Upper lobe of right lung (tissue), 1 donor: Measurements from ENCODE around the gene RASA2. TPM values are rescaled to one million over a fixed set of nuclear protein-coding genes. Genes with fewer than 3 reads are reported as not detected.

Experiments
- ATAC-seq: fragments of 200-7000 bp; cut with Tn5 transposase; one replicate; pipeline ENCODE4 v1.9.1; 2020; ENCODE audit warnings: mild to moderate bottlenecking, moderate library complexity
- DNase-seq: peaks from one replicate; pipeline ENCODE4 v3.0.0-alpha.2; 2020
- H3K27ac ChIP-seq: fragments of 200-600 bp; one replicate; pipeline ENCODE4 v1.8.0; 2022
- H3K27me3 ChIP-seq: fragments of 200-600 bp; one replicate; pipeline ENCODE4 v1.8.0; 2022; ENCODE audit warnings: mild to moderate bottlenecking
- H3K36me3 ChIP-seq: fragments of 200-600 bp; one replicate; pipeline ENCODE4 v1.8.0; 2022
- H3K4me1 ChIP-seq: fragments of 200-600 bp; one replicate; pipeline ENCODE4 v1.8.0; 2022
- H3K4me3 ChIP-seq: fragments of 200-600 bp; one replicate; pipeline ENCODE4 v1.8.0; 2022; ENCODE audit warnings: mild to moderate bottlenecking
- H3K9me3 ChIP-seq: fragments of 200-600 bp; one replicate; pipeline ENCODE4 v1.8.0; 2022
- intact Hi-C: fragments of 100-400 bp; cut with DNase I; formaldehyde crosslinking; loops from one replicate; pipeline ENCODE4 v1.11.0; 2022
- total RNA-seq: library from RNA; stranded (reverse); fragmentation: NEBNext Ultra II Directional; extraction: Animal tissue kit (Norgen Biotek cat#: 25700); gene quantifications from one replicate; pipeline ENCODE4 v1.2.1, GENCODE V29; 2021
- TF ChIP-seq, protein P1 (sequence below): fragments of 200-600 bp; IDR thresholded peaks from one replicate; pipeline ENCODE4 v1.8.0; 2022; ENCODE audit warnings: antibody characterized with exemption
- donor health status: DM: no; HTN: yes; CAD: no; lungs with severe emphysema.

The RASA2 gene
- total RNA-seq, 1 donor from 2014 or later = 30.3 TPM

DNA sequence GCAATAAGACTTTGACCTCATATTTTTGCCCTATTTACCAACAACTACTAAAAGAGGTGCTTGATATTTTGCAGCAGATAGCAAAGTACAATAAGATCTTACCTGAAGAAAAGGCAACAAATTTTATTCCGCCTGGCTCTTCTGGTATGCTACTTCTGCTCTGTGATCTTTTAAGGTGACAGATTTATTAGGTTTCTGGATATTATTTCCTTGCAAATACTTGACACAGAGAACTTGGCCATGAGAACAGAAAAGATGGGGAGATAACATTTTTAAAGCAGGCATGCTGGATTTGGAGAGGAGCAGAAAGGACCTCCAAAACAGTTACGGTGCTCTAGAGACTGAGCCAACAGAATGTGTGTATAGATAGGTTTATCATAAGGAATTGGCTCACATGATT is 164.6 kb downstream of the RASA2 start:
- DNase-seq = no peak
- H3K4me1 ChIP-seq = no peaks in the 10 kb centered on the region
- no peak for ATAC-seq
- H3K27ac ChIP-seq = no peak overlapping the region
- no peaks in the 10 kb centered on the region for H3K9me3 ChIP-seq
- no peak overlapping the region for H3K4me3 ChIP-seq
- intact Hi-C loops = no loop called here
- no peaks in the 10 kb centered on the region for H3K36me3 ChIP-seq
- TF ChIP-seq, protein P1, sequence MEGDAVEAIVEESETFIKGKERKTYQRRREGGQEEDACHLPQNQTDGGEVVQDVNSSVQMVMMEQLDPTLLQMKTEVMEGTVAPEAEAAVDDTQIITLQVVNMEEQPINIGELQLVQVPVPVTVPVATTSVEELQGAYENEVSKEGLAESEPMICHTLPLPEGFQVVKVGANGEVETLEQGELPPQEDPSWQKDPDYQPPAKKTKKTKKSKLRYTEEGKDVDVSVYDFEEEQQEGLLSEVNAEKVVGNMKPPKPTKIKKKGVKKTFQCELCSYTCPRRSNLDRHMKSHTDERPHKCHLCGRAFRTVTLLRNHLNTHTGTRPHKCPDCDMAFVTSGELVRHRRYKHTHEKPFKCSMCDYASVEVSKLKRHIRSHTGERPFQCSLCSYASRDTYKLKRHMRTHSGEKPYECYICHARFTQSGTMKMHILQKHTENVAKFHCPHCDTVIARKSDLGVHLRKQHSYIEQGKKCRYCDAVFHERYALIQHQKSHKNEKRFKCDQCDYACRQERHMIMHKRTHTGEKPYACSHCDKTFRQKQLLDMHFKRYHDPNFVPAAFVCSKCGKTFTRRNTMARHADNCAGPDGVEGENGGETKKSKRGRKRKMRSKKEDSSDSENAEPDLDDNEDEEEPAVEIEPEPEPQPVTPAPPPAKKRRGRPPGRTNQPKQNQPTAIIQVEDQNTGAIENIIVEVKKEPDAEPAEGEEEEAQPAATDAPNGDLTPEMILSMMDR = no peak
- H3K27me3 ChIP-seq = no peaks in the 10 kb centered on the region

DNA sequence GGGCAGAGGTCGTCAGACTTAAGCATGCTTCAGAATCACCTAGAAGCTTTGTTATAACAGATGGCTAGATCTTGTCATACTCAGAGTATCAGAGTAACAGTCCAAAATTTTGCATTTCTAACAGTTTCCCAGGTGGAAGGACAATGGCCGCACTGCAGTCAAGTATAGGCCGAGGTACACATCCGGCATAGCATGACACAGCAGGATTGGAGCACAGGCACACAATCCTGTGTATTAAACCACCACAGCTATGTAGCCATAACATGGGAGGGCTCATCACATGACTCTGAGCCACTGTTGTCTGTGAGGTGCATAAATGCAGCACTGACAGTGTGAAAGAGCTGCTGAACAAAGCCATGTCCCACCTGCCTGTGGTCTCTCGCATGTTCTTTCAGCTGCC is 165.5 kb downstream of the RASA2 start:
- Histone ChIP-seq H3K4me1 (no peaks in the 10 kb centered on the region), H3K27me3 (no peaks in the 10 kb centered on the region), H3K27ac (no peak overlapping the region), H3K4me3 (no peak overlapping the region), H3K36me3 (no peaks in the 10 kb centered on the region), H3K9me3 (no peaks in the 10 kb centered on the region)
- no peak for DNase-seq
- TF ChIP-seq, protein P1 = no peak
- ATAC-seq = no peak
- intact Hi-C loops = no loop called here

DNA sequence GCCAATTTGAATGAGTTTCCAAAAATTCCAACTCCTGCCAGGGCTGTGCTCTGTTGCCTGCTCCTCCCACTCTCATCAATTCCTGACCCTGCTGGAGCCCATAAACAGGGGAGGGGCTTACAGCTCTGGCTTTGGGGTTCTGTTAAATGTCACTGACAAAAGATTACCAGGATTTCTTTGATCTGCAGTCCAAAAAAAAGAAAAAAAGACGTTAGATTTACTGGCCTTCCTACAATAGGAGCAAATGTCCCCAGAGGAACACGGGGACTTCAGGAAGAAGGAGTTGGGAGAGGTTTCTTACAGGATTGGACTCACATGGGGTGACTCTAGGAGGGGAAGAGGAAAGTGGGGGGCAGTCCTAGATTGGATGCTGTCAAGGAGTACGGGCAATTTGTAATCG is 167.0 kb downstream of the RASA2 start:
- Histone ChIP-seq H3K27me3 (no peaks in the 10 kb centered on the region), H3K27ac (no peak overlapping the region), H3K9me3 (no peaks in the 10 kb centered on the region), H3K4me1 (no peaks in the 10 kb centered on the region), H3K4me3 (no peak overlapping the region), H3K36me3 (no peaks in the 10 kb centered on the region)
- TF ChIP-seq, protein P1 = no peak
- ATAC-seq = no peak
- DNase-seq = no peak
- intact Hi-C loops = no loop called here

DNA sequence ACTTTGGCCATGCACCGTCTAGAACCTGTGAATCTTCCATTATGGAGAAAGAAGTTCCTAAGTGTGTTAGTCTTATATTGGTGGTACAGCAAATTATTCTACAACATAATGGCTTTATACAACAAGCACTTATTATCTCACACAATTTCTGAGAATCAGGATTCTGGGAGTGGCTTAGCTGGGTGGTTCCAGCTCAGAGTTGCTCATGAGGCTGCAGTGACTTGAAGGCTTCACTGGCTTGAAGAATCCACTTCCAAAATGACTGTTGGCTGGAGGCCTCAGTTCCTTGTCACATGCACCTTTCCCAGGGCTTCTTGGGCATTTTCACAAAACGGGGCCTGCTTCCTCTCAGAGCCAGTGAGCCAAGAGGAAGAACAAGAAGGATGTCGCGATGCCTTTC is 169.0 kb downstream of the RASA2 start:
- TF ChIP-seq, protein P1 = no peak
- DNase-seq (no peak), ATAC-seq (no peak)
- no peaks in the 10 kb centered on the region for H3K36me3 ChIP-seq
- H3K4me3 ChIP-seq = no peak overlapping the region
- peaks cover 9% of the 10 kb centered on the region for H3K4me1 ChIP-seq
- H3K27me3 ChIP-seq = no peaks in the 10 kb centered on the region
- H3K9me3 ChIP-seq = no peaks in the 10 kb centered on the region
- no peak overlapping the region for H3K27ac ChIP-seq
- intact Hi-C loops = no loop called here

DNA sequence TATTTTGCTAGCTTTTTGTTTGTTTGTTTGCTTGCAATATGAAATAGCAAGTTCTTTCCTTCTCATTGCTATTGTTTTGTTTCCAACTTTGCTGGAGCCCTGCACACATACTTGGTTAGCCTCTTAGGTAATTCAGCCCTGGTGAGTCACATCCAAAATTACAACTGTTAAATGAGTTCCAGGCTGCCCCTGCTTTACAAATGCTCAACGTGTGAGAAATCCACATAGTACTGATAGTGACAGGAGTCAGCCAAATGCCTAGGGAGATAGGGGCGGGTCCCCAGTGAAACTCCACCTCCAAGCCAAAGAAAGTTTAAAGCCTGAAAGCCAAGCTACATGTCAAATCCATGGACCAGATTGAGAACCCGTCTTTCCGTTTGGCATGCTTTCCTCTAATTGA is 169.9 kb downstream of the RASA2 start:
- no peaks in the 10 kb centered on the region for H3K9me3 ChIP-seq
- TF ChIP-seq, protein P1 = no peak

DNA sequence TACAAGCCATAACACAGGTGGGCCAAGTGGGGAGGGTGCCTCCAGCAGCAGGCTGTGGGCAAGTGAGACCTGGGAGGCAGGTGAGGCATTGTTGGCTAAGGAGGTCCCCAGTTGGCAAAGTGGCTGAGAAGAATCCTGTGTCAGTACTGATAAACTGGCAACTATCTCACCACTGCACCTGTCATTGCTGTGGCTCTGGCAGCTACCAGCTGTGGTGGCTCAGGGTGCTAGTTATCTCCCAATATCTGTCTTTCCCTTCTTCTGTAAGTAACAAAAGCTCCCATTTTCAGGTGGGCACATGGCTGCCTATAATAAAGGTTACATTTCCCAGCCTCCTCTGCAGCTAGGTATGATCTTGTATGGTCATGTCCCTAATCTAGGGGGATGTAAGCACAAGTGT is 170.7 kb downstream of the RASA2 start:
- no peaks in the 10 kb centered on the region for H3K27me3 ChIP-seq
- DNase-seq = no peak
- ATAC-seq = no peak
- H3K4me1 ChIP-seq = peaks cover 9% of the 10 kb centered on the region
- H3K4me3 ChIP-seq = no peak overlapping the region
- intact Hi-C loops = no loop called here
- TF ChIP-seq, protein P1 = no peak
- no peaks in the 10 kb centered on the region for H3K36me3 ChIP-seq
- H3K27ac ChIP-seq = no peak overlapping the region
- H3K9me3 ChIP-seq = no peaks in the 10 kb centered on the region

More for the DNA sequence above, 169.9 kb downstream of the RASA2 start:
- ATAC-seq (no peak), DNase-seq (no peak)
- no peak overlapping the region for H3K4me3 ChIP-seq
- intact Hi-C loops = no loop called here
- H3K27me3 ChIP-seq = no peaks in the 10 kb centered on the region
- H3K36me3 ChIP-seq = no peaks in the 10 kb centered on the region
- no peak overlapping the region for H3K27ac ChIP-seq
- peaks cover 9% of the 10 kb centered on the region for H3K4me1 ChIP-seq
